Limb (tissue), 2 donors: ENCODE measurements around the gene SLC6A16.
"Not testable (repeated sequence)": the region's sequence is repeated elsewhere in the genome, so short reads cannot be mapped to it uniquely, and the experiment has no call there.

Experiments
- DNase-seq, 2 donors: peaks; one replicate each; pipeline ENCODE4 v3.0.0-alpha.2; 2016; ENCODE audit errors: extremely low spot score in 2 of 2

SLC6A16 gene

DNA sequence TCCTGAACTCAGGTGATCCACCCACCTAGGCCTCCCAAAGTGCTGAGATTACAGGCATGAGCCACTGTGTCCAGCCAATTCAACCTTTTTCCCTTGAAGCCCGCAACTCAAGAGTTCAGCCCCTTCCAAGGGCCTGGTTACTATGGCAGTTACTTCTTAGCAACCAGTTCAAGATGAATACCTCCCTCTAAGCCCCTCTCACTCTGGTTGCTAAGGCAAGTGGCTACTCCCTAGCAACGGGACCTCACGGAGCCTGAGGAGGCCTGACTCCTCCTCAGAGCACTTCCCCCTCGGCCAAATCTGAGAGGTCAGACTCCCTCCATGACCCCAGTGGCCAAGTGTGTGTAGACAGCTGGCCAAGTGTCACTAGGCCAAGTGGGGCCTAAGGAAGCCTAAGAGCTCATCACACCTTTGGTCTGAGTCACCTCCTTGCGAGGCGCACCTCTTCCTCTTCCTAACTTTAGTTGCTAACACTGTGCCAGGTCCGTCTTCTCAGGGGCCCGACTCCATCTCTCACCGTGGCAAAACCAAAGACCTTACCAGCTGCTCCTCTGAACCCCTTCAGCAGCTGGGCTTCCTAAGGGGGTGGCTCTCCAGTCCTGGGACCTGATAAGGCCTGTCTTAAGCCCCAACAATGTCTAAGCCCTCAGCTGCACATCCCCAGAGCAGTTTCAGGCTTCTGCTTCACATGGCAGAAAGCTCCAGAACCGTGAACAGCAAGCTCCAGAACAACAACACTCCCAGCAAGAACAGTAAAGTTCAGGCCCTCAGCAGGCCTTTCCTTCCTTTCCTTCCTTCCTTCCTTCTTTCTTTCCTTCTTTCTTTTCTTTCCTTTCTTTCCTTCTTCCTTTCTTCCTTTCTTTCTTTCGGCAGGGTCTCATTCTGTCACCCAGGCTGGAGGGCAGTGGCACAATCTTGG lies 19.8 kb upstream of the SLC6A16 start:
- no peak for DNase-seq

DNA sequence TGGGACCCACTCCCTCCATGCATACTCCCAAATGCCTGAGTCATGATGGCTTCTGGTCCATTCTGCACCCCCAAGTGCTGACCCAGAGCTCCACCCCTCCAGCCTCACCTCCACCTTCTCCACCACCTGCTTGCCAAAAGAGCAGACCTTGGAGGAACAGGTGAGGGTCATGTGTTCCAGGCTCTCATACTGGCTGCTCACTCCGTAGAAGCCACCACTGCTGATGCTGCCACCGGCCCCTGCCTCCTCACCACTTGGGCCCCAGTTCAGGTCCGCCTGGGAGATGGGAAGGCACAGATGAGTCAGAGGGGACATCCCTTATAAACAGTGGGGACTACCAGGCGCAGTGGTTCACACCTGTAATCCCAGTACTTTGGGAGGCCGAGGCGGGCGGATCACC lies 18.1 kb upstream of the SLC6A16 start:
- DNase-seq = no peak

DNA sequence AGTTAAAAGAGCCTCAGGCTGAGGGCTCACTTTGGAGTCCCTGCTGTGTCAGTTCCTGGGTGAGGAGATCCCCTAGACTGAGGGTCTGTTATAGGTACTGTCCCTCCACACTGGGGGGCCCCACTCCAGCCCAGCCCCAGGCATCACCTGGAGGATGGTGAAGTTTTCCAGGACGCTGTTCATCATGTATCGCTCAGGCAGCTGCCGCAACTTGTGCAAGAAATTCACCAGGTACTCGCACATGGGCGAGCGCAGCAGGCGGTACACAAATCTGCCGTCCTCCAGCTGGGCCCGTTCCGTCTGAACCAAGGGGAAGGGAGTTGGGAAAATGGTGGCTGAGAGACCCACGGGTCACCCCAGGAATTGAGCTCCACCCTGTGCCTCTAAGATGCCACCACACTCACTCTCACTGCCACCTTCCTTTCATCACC lies 17.3 kb upstream of the SLC6A16 start:
- no peak for DNase-seq

DNA sequence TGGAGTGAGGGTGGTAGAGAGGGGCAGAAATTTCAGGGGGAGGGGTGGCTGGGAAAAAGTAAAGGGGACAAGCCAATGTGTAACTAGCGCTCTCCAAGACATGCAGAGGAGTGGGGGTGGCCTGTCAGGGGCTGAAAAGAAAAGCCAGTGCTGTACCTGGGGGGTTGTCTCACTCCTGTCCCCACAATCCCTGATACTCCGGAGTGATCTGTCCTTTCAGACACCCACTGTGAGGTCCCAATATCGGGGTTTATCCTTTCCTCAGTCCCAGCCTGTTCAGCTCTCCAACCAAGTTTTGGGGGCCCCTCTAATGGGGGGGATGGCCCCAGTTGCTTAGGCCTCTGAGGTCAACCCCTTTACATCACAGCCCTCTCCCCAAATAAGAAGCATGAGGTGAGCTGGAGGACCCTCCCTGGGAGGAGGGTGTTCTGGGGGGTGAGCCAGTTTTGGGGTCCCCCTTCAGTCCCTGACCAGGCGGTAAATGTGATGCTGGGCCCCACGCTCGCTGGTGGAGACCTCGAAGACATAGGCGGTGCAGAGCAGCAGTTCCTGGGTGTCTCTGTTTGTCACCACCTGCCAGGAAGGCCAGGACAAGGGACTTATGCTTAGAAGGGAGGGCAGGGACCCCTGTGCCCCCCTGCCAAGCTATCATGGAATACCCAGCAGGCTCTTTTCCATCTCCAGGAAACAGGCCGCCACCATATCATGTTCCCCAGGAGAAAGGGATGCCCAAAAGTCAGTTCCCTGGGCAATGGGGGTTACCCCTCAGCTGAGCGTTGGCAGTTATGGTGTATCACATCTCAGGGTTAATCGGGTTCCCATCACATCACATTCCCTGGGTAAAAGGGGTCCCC lies 16.1 kb upstream of the SLC6A16 start:
- DNase-seq = no peak

DNA sequence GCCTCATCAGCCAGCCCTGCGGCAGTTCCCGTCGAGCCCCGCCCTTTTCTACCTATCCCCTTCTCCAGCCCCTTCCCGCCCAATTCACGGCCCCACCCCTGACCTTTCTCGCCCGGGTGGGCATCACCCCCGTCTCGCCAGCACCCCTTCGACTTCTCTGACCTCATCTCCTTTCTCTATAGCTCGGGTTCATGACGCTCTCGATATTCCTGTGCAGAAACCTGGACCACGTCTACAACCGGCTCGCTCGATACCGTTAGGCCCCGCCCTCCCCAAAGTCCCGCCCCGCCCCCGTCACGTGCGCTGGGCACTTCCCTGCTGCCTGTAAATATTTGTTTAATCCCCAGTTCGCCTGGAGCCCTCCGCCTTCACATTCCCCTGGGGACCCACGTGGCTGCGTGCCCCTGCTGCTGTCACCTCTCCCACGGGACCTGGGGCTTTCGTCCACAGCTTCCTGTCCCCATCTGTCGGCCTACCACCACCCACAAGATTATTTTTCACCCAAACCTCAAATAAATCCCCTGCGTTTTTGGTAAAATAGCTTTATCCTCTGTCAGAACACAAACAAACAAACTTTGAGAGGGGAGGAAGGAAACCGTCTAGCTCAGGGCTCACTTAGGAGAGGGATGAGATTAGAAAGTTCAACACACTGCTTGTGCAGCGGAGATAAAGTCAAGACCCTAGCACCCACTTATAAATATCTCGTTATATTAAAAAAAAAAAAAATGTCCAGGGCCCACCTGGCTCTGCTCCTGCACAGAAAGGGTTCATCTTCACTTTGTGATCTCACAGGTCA lies 15.3 kb upstream of the SLC6A16 start:
- peak in 1 of 2 donors; percentile 75 for DNase-seq

DNA sequence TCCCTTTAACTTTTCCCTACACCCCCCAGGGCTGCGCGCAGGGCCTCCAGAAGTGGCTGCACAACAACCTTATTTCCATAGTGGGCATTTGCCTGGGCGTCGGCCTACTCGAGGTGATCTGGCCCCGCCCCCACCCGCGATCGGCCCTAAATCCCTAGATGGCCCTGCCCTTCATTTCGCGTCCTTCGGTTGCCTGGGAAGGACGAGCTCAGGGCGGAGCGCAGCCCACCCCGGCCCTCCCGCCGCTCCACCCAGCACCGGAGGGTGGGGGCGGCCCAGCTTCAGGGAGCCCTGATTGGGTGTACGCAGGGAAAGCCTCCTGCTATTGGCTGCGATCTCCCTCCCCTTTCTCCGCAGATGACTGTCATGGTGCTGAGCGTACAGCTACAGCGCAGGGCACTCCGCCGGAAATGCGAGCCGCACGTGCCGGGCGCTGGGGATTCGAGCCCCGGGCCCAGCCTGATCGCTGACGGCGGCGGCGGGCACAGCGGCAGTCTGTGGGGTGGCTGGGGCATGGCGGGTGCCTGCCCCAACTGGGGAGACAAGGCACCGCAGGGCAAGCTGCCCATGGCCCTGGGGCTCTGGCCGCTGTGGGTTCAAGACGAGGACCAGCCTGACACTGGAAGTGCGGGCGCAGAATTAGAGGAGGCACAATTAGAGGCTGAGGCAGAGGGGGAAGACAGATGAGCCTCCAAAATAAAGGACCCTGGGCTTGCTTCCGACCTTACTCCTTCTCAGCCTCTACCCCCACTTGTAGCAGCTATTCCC lies 14.5 kb upstream of the SLC6A16 start:
- peak; percentile 90 to 93 for DNase-seq

DNA sequence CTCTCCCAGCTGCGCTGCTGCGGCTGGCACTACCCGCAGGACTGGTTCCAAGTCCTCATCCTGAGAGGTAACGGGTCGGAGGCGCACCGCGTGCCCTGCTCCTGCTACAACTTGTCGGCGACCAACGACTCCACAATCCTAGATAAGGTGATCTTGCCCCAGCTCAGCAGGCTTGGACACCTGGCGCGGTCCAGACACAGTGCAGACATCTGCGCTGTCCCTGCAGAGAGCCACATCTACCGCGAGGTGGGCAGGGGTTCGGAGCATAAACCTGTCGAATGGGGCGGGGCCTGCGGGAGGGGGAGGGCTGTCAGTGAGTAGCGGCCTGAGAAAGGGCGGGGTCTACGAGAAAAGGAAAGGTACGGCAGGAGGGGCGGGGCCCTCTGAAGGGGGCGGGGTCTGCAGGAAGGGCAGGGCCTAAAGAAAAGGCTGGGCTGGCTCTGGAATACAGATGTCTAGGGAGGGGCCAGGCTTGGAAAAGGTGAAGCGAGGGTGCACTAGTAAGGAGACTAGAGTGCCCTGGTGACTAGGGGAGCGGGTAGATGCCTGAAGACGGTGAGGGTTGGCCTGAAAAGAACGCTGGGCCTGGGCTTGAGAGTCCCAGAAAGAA lies 13.8 kb upstream of the SLC6A16 start:
- DNase-seq = peak; percentile 35 to 83

DNA sequence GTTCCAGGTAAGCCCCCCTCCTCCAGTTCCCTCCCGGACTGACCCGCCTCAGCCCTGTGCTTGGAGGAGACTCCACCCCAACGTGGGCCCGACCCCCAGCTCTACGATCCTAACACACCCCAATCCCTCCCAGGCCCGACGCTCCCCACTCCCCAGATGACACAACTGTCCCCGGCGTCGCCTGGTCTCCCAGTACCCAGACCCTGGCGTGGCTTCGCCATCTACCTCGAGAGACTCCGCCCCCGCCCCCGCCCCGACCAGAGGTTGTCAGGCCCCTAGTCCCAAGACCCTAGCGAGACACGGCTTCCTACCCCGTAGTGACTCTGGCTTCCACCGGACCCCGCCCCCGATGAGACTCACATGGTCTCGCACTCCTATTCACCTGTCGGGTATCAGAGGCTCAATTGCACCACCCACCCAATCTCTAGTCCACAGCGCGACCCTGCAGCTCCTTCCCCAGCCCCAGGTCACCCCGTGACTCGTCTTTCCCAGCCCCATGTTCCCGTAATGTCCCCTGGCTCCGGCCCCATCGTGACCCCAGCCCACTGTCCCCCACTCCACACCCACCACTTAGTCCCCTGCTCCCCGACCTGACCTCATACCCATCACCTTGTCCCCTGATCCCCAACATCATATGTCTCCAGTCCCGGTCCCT lies 13.2 kb upstream of the SLC6A16 start:
- peak in 1 of 2 donors; percentile 45 for DNase-seq

DNA sequence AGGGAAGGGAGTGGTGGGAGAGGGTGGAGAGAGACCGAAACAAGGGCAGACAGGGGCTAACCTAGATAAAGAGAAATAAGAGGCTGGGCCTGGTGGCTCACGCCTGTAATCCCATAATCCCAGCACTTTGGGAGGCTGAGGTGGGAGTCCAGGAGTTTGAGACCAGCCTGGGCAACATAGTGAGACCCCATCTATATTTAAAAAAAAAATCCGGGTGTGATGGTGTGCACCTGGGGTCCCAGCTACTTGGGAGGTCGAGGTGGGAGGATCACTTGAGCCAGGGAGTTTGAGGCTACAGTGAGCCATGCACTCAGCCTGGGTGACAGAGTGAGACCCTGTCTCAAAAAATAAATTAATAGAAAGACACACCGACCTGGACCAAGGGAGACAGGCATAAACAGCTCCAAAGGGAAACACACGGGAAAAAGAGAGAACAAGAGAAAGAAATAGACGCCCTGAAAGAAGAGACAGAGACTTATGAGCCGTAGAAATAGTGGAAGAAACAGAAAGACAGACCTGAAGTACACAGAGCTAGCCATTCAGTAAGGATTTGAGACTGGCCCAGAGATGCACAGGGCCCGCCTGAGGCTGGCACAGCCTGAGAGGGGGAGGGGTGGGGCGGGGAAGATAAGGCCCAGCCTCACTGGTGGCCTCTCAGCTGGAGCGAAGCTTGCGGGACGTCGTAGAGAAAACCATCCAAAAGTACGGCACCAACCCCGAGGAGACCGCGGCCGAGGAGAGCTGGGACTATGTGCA lies 12.5 kb upstream of the SLC6A16 start:
- DNase-seq = no peak

DNA sequence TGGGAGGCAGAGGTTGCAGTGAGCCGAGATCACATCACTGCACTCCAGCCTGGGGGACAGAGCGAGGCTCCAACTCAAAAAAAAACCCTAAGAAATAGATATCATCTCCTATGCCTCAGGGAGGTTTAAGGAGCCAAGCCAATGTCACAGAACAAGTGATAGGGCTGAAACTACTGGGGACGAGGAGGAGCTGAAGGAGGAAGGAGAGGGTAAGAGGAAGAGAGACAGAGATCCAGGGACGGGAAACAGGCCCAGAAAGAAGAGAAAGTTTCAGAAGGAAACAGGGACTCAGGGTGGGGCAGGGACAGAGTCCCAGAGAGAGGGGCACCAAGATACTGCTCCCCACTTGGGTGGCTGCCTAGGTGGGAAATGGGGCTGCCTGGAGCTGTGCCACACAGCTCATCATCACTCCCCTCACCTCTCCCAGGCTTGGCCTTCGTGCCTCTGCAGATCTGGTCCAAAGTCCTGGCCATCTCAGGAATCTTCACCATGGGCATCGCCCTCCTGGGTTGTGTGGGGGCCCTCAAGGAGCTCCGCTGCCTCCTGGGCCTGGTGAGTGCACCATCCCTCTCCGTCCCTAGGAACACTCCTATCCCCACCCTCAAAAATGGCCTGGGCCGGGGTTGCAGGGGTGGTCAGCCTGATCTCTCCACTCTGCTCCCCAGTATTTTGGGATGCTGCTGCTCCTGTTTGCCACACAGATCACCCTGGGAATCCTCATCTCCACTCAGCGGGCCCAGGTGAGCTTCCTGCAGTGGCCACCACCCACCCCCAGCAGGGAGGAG lies 11.7 kb upstream of the SLC6A16 start:
- no peak for DNase-seq

DNA sequence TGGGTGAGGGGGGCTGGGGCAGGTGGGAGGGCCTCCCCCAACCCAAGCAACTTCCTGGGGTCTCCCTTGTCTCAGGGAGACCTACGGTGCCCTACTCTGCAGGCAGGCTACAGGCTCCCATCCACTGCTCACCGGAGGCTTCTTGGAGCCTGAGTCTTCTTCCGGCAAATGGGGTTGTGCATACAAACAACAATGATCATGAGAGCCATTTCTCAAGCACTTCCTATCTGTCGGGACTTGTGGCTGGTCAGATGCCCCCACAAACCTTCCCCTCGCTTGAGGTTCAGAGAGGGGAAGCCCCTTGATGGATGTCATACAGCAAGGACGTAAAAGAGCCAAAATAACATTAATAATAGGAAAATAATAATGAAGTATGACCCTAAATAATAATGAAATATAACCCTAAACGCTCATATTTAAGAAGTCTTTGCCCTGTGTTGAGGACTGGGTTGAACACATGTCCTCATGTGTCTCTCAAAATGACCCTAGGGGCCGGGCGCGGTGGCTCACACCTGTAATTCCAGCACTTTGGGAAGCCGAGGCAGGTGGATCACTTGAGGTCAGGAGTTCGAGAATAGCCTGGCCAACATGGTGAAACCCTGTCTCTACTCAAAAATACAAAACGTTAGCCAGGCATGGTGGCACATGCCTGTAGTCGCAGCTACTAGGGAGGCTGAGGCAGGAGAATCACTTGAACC lies 10.9 kb upstream of the SLC6A16 start:
- DNase-seq = no peak

DNA sequence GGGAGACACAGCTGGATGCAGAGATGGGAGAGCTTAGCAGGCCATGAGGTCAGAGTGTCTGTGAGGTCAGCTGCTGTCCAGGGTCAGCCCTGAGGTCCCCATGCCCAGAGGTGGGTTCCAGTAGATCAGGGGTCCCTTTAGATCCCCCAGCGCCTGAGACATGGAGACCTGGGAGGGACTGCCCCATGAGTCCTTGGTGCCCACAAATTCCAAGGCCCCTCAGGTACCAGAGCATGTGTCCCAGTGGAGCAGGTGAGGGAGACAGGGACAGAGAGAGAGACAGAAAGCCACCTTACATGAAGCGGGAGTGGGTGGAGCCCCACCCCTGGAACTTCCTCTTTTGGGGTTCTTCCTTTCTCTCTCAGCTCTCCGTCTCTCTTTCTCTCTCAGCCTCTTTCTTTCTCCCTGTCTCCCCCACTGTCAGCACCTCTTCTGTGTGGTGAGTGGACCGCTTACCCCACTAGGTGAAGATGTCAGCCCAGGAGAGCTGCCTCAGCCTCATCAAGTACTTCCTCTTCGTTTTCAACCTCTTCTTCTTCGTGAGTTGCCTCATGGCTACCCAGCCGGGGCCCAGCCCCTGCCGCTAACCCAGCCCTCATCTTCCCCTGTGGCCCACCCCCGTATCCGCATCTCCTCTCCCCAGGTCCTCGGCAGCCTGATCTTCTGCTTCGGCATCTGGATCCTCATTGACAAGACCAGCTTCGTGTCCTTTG lies 10.2 kb upstream of the SLC6A16 start, which contains the start of gene CD37:
CD37 (plus strand) TSS at position 336 of the 713 bp plus-strand sequence; CDS start at position 471, 135 bp downstream.
- DNase-seq = no peak

DNA sequence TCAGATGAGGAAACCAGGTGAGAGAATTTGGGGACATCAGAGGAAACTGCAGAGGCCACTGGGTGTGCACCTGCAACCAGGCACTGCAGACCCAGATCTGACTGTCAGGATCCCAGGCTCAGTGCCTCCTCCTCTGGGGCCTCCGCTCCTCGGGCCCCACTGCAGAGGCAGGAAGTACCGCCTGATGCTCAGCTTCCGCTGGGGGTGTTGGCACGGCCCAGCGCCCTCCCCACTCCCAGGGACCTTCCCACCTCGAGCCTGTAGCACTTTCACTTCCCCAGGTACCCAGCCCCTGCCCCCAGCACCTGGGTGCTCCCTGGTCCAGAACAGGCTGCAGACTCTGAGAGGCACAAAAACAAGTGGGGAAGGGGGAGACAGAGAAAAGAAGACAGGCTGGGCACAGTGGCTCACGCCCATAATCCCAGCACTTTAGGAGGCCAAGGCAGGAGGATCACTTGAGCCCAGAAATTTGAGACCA lies 8.9 kb upstream of the SLC6A16 start:
- no peak for DNase-seq

DNA sequence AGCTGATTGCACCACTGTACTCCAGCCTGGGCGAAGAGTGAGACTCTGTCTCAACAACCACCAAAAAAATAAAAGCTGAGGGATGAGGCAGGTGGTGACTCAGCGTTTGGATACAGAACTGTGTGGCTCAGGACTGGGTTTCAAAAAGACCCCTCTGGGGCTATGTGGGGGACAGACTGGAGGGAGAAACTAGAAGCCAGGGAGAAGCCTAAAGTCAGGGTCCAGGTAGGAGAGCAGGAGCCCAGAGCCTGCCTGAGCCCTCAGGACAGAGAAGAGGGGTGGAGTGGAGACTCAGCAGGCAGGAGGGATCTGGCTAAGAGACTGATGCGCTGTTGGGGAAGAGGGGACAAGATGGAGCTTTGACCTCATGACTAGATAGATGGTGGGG lies 8.4 kb upstream of the SLC6A16 start:
- DNase-seq = no peak

DNA sequence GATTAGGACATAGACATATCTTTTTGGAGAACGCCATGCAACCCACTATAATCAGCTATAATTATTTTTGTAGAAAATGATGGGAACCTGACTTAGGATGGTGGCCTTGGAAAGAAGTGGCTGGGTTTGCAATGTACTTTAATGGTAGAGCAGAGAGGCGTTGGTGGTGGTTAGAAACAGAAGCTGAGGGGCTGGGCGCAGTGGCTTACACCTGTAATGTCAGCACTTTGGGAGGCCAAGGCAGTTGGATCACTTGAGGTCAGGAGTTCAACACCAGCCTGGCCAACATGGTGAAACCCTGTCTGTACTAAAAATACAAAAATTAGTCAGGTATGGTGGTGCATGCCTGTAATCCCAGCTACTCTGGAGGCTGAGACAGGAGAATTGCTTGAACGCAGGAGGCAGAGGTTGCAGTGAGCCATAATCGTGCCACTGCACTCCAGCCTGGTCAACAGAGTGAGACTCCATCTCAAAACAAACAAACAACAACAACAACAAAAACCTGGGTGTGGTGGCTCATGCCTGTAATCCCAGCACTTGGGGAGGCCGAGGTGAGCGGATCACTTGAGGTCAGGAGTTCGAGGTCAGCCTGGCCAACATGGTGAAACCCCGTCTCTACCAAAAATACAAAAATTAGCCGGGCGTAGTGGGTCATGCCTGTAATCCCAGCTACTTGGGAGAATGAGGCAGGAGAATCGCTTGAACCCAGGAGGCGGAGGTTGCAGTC lies 7.9 kb upstream of the SLC6A16 start:
- DNase-seq = not testable (repeated sequence)

DNA sequence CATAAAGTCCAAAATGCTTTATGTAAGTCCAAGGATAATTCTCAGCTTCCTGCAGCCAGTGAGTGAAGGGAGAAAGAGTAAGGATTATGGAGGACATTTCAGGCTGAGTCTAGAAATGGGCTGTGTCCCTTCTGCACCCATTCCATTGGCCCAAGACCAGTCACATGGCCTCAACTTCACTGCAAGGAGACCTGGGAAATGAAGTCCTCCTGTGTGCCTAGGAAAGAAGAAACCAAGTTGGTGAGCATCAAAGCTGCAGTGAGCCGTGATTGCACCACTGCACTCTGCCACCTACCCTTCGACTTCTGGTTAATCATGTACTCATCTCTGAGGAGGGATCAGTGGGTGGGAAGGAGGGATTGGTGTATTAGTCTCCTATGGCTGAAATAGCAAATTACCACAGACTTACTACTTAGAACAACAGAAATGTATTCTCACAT lies 6.6 kb upstream of the SLC6A16 start:
- no peak for DNase-seq
